Stimulated activated CD4-positive, alpha-beta T cell treated with anti-CD3 and anti-CD28 coated beads, Interleukin-1b, Interleukin-23, amount 100 ng/mL, for 4 hours (primary cell): ENCODE data around the gene MAGI2.
"Not testable (repeated sequence)": the region's sequence is repeated elsewhere in the genome, so short reads cannot be mapped to it uniquely, and the experiment has no call there.

Source experiments
- DNase-seq, 2 donors: peaks; one replicate each; pipeline ENCODE4 v3.0.0-alpha.2; 2020; ENCODE audit warnings: low read depth in 2 of 2

The MAGI2 gene

DNA sequence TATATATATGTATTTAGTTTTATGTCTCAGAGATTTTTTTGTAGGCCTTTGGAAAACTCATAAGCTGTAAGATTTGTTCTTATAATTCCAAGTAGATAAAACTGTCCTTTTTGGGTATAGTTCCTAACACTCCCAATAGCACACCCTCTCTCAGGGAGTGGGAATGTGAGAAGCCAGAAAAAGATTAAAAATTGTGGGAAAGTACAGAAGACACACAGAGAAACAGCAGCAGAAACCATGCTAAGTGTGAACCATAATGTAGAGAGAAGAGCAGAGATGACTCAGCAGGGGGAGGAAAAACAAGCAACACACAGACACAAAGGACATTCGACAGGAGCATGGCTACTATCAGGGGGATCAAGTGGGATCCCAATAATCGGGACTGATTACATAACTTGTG, 401.6 kb downstream of the MAGI2 start:
- no peak for DNase-seq

DNA sequence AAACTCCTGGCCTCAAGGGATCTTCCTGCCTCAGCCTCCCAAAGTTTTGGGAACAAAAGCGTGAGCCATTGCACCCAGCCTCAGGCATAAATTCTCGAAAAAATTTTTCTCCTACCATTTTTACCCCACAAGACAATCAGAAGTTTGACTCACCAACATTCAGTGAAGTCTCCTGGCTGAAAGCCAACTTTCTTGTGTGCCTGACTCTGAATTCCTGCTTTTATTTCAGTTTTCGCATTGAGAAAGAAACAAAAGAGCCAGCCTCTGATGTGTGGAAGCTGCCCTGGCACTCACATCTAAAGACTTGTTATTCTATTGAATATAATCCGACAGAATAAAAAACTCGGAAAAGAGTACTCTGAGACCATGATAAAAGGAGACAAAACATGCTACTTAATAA, 402.9 kb downstream of the MAGI2 start:
- DNase-seq: no peak

DNA sequence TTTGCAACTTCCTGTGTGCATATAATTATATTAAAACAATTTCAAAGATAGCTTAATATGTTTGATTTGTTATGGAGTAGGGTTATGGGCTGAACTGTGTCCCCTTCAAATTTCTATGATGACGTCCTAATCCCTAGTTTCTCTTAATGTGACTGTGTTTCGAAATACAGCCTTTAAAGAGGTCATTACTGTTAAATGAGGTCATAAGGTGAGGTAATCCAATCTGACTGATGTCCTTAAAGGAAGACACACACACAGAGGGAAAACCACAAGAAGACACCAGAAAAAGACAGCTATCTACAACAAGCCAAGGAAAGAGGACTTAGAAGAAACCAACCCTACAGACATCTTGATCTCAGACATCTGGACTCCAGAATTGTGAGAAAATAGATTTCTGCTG, 407.4 kb downstream of the MAGI2 start:
- DNase-seq: no peak

DNA sequence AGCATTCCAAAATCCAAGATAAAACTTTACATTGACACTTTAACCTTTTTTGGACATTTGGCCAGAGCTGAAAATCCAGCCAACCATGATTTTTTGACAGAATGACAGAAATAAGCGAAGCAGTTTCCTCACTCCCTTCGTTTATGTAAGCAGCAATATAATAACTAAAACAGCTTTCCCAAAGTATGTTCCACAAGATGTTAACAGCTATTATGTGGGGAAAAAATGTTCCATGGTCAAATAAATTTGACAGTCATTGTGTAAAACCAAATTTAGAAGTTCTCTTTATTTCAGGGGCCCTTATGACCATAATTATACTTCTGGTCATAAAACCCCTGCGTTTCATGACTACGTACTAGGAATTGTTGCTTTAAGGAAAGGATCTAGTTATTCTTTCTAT, 416.5 kb downstream of the MAGI2 start:
- no peak for DNase-seq

DNA sequence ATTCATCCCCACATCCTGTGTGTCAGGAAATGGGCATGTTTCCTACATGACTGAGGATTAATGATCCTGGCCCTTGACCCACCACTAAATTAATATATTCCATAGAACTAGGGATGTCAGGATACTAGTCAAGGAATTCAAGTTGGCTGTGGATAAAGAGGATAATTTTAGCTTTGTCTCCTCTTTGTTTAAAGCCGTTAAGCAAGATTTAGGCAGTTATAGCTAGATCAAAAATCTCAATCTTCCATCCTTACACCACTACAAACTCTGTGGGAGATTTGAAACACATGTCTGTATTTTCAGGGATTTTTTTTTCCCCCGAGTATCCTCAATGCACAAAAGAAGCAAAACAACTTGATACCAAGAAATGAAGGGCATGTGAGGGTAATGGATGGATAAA, 417.1 kb downstream of the MAGI2 start:
- no peak for DNase-seq

DNA sequence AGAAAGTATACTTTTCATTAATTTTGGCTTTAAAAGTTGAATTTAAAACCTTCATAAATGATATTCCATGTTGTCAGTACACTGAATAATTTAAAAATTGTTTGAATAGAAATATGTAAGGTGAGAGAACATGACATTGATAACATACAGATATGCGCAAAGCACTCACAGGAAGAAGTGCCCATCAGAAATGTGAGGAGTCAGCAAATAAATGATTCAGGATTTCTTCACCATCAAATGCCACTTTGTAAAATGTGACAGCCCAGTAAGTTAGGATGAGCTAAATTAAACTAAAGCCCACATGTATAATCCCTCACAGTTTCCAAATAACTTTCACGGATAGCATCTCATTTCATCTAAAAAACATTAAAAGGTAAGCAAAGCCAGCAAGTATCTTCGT, 417.6 kb downstream of the MAGI2 start:
- DNase-seq: no peak

DNA sequence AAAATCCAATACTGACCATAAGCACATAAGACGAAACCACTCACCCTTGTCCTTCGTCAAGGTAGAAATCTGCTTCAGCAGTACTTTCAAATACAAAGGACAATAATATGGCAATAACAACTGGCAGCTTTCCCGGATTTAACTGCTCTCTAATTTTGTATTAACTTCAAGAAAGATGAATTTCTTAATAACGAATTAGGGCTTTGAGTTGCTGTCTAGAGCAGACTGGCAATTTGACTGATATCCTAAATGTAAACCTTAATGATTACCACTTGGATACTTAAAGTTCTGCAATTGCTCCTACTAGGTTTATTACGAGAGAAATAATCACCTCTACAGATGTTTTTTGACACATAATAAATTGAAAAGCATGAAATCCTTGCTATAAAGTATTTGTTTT, 418.7 kb downstream of the MAGI2 start:
- DNase-seq: no peak

DNA sequence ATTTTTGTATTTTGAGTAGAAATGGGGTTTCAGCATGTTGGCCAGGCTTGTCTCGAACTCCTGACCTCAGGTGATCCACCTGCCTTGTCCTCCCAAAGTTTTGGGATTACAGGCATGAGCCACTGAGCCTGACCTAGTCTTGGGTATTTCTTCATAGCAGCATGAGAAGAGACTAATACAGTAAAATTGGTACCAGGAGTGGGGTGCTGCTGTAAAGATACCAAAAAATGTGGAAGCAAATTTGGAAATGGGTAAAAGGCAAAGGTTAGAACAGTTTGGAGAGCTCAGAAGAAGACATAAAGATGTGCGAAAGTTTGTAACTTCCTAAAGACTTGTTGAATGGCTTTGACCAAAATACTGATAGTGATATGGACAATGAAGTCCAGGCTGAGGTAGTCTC, 433.8 kb downstream of the MAGI2 start:
- DNase-seq: not testable (repeated sequence)

DNA sequence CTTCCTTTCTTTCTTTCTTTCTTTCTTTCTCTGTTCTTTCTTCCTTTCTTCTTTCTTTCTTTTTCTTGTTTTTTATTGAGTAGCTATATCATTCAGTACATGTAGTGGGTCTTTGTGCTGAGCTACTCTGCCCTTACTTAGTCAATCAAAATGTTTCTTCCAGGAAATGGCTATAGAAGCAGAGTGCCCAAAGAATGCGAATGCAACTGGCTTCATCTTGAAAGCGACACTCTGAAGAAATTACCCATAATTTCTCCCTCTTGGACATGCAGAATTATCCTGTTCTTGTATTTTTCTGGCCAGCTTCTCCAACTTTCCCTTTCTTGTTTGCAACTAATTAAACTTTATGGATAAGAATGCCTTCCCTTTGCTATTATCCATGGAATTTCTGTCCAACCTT, 441.5 kb downstream of the MAGI2 start:
- DNase-seq: no peak

DNA sequence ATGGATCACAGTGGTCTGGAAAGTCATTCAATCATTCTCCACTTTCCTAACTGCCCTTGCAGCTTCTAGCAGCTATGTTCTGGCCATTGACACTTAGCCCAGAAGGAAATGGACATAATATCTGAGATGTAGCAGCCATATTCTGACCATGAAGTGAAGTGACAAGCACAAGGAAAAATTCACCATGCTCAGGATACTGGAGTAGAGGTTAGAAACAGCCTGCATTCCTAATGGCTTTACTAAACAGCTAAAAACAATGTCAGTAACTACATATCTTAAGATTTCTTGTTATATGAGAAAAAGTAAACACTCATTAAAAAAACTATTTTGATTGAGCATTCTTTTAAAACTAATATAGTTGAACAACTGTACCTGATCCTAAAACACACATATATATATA, 443.8 kb downstream of the MAGI2 start:
- DNase-seq: no peak

DNA sequence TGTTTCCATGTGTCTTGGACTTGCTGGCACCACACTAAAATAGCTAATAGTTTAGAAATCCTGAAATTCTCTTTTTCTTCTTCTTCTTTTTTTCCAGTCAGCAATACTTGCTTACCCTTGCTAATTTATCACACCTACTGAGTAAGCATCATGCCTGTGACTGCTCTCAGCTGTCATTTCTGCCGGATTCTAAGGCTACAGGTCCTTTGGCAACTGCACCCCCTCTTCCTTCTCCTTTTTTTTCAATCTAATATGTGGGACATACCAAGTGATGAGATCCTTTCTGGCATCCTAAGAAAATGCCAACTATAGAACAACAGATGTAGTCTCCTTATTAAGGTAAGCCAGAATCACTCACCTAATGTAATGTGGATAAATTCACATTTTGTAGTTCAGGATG, 444.7 kb downstream of the MAGI2 start:
- DNase-seq: no peak

DNA sequence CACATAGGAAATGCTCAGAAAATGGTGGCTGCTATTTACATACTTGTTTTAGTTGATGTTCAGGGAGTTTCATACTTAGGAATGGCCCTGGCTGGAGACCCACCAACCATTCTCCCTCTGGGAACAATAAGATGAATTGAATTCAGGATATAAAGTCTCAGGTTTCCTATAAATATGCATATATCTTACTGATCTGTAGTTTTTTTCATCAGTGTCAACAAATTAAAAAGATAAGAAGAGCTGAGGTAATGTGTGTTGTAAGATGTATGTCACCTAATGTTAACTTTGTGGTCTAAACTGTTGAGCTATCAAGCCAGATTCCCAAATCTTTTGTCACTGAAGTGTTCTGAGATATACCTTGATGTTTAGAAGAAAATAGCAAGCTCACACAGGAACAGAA, 457.5 kb downstream of the MAGI2 start:
- DNase-seq: no peak

DNA sequence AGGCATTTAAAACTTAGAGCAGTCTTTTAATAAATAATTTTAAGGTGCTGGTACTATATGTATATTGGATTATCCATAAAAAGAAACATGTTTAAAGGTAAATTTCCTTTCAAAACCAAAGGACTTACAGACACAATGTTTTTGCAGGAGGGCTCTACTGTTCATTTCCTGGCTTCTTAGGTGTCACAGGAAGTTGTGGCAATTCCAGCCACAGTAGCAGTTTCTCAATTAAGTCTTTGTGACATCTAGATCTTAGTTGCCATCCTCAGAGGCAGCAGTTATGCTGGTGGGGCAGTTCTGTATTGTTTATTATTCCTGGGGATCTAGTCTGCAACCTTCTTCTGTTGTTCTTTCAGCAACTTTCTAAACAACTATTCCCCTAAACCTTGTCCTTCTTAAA, 460.1 kb downstream of the MAGI2 start:
- DNase-seq: no peak

DNA sequence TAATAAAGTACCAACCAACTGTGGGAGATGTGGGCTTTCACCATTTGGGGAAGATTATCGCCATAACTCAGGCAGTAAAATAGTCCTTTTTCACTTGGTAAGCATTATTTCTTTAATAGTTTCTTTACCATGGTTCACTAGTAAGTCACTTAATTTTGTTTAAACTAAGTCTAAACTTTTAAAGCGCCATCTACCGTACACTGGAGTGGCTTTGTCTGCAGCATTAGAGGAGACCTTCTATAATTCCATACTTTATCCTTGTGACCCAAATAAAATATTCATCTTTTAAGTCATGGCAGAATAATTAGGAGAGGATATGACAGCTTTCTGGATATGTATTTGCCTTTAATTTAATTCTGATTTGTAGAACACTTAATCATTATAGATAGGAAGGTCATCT, 468.0 kb downstream of the MAGI2 start:
- DNase-seq: no peak

DNA sequence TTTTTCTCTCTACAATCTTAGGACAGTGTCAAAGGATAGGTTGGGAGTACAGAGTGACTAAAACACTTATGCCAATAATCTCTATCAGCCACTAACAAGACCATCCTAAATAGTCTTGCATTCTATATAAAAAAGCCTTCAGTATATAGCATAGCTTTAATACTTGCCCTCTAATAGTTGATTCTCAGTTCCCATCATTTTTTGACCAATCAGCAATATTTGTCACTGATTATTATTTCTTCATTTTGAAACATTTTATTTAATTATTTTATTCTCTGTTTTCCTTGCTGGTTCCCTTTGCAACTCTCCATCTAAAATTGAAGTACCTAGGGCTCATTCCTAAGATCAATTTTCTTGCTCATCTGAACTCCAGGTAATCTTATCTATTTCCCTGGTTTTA, 470.0 kb downstream of the MAGI2 start:
- DNase-seq: no peak

DNA sequence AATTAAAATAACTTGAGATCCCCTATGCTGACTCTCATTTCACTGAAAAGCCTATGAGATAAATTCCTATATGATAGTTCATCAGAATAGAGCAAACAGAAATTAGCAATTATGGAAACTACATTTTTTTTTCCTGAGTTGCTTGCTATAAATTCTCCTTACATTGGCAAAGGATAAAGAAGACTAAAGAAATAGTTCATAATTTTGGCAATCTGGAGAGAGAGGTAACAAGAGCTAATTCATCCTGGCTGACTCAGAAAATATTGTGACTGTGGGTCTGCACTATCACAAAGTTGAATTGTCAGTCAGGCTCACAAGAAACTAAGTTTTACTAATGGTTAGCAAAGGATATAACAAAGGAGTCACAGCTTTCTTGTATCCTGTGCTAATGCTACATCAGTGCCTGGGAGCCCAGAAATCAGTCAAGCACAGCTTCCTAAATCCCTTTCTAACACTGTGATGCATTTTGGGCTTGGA, 483.0 kb downstream of the MAGI2 start:
- no peak for DNase-seq

DNA sequence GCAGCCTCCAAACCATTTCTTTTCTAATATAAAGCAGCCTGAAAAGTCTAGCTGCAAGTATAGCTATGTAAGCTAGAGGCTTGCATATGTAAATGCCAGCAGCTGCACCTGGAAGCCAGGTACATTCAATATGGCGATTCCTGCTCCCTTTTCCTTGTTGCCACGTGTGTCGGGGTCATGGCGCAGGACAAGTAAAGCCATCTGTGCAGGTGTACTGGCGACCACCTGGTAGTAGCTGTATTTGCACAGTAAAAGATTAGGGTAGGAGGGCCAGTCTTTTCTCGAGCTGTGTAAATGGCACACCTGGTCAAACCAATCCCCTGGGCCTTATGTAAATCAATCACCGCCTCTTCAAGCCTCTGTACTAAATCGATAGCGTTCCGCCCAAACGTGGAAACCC, 484.5 kb downstream of the MAGI2 start:
- no peak for DNase-seq

DNA sequence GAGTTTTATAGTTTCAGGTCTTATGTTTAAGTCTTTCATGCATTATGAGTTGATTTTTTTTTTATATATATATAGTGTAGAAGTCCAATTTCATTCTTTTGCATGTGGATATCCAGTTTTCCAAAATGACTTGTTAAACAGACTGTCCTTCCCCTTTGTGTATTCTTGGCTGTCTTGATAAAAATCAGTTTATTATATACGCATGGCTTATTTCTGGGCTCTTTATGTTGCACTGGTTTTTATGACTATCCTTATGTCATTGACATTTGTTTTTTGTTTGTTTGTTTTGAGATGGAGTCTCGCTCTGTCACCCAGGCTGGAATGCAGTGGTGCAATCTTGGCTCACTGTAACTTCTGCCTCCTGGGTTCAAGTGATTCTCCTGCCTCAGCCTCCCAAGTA, 485.9 kb downstream of the MAGI2 start:
- DNase-seq: not testable (repeated sequence)

DNA sequence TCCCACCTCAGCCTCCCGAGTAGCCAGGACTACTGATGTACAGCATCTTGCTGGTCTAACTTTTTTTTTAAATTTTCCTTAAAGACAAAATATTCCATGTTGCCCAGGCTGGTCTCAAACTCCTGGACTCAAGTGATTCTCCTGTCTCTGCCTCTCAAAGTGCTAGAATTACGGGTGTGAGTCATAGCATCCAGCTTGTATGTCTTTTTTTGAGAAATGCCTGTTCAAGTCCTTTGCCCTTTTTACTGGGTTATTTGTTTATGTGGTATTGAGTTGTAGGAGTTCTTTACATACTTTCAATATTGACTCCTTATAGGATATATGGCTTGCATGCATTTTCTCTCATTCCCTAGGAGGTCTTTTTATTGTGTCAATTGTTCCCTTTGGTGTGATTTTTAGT, 486.4 kb downstream of the MAGI2 start:
- DNase-seq: no peak

DNA sequence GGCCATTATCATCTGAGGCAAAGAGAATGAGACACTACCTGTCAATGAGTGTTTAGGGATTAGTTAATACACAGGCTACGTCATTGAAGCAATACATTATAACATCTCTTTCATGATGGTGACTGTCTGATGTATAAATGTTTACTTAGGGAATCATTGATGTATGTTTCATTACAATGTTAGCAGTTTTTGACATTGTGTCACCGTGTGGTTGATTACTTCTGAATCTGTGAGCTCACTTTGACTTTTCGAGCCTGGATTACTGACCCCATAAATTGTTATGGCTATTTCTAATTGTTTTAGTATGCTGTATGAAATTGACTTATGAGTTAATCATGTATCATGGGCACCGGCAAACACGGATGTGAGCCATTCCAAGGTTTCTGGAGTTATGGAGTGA, 494.0 kb downstream of the MAGI2 start:
- DNase-seq: no peak

DNA sequence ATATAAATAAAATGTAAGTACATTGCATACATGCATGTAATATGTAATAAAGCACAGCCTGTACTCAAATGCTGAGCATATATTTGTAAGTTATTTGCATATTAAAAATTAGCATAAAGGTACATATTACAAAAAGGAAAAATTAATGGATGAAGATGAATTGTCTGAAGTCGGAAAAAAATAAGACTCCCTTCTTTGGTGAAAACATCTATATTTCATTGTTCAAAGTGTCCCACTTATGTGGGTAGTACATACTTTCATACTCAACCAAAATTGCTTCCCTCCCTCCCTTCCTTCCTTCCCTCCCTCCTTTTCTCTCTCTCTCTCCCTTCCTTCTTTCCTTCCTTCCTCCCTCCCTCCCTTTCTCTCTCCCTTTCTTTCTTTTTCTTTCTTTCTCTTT, 498.1 kb downstream of the MAGI2 start:
- DNase-seq: no peak

DNA sequence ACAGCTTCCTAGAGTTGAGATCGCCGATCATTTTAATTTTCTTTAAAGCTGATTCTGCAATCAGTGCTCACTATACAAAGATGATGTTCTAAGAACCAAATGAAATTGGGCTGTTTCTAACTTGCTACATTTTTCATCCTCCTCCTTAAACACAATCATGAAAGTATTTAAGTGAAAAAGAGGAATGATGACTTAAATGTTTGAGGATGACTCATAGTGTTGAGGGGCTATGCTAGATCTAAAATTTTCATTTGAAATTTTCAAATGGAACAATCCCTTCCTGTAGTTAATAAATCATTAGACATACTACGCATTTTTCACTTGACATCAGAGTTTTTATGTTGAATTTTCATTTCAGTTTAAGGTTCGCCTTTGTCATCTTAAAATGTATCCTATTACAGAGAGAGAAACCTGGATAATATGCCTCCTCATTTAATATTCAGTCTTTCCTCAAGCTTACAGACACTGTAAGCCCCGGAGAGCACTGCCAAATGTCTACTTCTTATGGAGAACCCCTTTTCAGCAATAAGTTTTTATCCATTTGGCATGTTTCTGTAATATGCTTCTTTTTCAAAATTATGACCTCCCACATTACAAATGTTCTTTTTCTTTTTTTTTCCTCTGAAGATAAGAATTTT, 499.6 kb downstream of the MAGI2 start:
- DNase-seq: no peak

DNA sequence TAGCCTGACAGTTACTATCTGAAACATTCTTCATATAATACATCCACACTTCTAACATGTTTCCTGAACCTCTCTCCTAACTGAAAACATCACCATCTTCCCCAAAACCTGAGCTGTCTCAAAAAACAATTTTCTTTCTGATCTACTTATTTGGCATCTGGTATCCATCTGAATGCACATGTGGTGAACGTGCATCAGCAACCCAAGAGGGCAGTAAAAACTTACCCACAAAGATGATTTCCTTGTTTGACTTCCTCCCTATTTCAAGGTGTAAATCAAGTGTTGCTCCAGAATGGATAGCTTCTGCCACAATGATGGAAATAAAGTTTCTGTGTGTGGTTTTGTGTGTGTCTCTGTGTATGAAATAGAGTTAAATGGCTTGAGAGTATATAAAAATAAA, 500.4 kb downstream of the MAGI2 start:
- DNase-seq: no peak

DNA sequence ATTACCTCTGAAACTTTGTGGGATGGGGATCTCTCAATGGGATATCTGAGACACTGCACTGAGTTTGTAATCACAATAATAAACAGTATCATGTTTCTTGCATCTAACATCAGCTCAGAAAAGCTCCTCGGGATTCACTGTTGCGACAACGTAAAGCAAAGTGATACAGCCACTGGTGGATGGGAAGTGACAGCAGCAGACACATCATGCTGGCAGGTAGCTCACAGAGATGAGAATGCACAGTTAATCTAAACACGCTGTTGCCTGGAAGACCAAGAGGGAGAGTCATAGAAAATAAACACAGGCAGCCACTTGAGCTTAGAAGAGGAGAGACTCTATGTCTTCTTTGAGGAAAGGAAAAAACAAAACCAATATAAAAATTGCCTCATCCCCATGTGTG, 513.8 kb downstream of the MAGI2 start:
- DNase-seq: no peak

DNA sequence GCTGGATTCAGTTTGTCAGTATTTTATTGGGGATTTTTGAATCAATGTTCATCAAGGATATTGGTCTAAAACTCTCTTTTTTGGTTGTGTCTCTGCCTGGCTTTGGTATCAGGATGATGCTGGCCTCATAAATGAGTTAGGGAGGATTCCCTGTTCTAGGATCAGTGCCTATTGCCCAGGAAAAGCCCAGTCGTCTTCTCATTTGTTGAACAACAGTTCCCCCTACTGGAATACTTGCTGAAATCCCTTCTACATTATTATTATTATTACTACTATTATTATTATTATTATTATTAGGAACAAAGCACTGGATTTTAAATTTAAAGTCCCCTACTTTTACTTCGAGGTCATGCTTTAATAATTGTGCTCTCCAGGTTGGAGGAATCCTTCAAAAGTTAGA, 528.9 kb downstream of the MAGI2 start:
- no peak for DNase-seq
